ENCODE measurements around the gene ST14.
A peak's percentile ranks its signal among the peaks of the same experiment; 100 is the strongest.
"Not testable (repeated sequence)": the region's sequence is repeated elsewhere in the genome, so short reads cannot be mapped to it uniquely, and the experiment has no call there.

The ST14 gene

GRCh38 chr11:130211144-130211543 is 51.6 kb downstream of the ST14 start:
- no peak for DNase-seq

GRCh38 chr11:130211781-130212401 is 52.3 kb downstream of the ST14 start:
- no peak for DNase-seq

- no peak for DNase-seq
Measured at GRCh38 chr11:130212431-130212961, 52.9 kb downstream of the ST14 start.

GRCh38 chr11:130213143-130213978 is 53.8 kb downstream of the ST14 start:
- DNase-seq: peak; percentile 58

GRCh38 chr11:130213979-130214281 is 54.3 kb downstream of the ST14 start:
- no peak for DNase-seq

GRCh38 chr11:130214861-130215530 is 55.4 kb downstream of the ST14 start:
- DNase-seq: no peak

- DNase-seq: no peak
Measured at GRCh38 chr11:130215531-130216220, 56.1 kb downstream of the ST14 start.

- DNase-seq: no peak
Measured at GRCh38 chr11:130216221-130216550, 56.6 kb downstream of the ST14 start.

GRCh38 chr11:130216591-130217132 is 57.1 kb downstream of the ST14 start:
- DNase-seq: no peak

GRCh38 chr11:130217133-130218031 is 57.8 kb downstream of the ST14 start:
- no peak for DNase-seq

GRCh38 chr11:130218501-130219070 is 59.0 kb downstream of the ST14 start:
- DNase-seq: no peak

- no peak for DNase-seq
Measured at GRCh38 chr11:130219148-130219547, 59.6 kb downstream of the ST14 start.

GRCh38 chr11:130220311-130221035 is 60.9 kb downstream of the ST14 start:
- no peak for DNase-seq

- DNase-seq: no peak
Measured at GRCh38 chr11:130223291-130223971, 63.8 kb downstream of the ST14 start.

- DNase-seq: no peak
Measured at GRCh38 chr11:130227373-130227772, 67.8 kb downstream of the ST14 start.

- DNase-seq: not testable (repeated sequence)
Measured at GRCh38 chr11:130233486-130233885, 73.9 kb downstream of the ST14 start.

- not testable (repeated sequence) for DNase-seq
Measured at GRCh38 chr11:130233888-130234287, 74.3 kb downstream of the ST14 start.

GRCh38 chr11:130234315-130234714 is 74.7 kb downstream of the ST14 start:
- no peak for DNase-seq

GRCh38 chr11:130237282-130238006 is 77.9 kb downstream of the ST14 start:
- DNase-seq: no peak

GRCh38 chr11:130241713-130242112 is 82.1 kb downstream of the ST14 start:
- DNase-seq: no peak
